Heart left ventricle (tissue), 13 donors: ENCODE results near the gene RRP1.

Experiments used
- CTCF ChIP-seq, 12 donors: fragments of 200-600 bp; sonication (generic) in 4 of 12; IDR thresholded peaks; one replicate each; pipeline versions ENCODE4 v1.5.0 to v1.8.0; 2018 to 2022; ENCODE audit warnings: antibody characterized with exemption in 12 of 12, mild to moderate bottlenecking in 5 of 12
- POLR2A ChIP-seq, 2 donors: fragments of 450-650 bp; IDR thresholded peaks; one replicate each; pipeline ENCODE4 v1.6.1; 2017; ENCODE audit warnings: antibody characterized with exemption in 2 of 2, mild to moderate bottlenecking in 2 of 2, moderate library complexity in 2 of 2
- donor health status: ischemic (EF 13 %, LVEDD 7.1; RV severe dilation, severe dysfunction).
- donor health status: DM: no; HTN: yes; CAD: no.
- donor health status: DM: no; HTN: no; CAD: no.
- donor health status: ischemic (EF 25% LVEDD 6.9; RV normal size, moderate dysfunction).
- donor health status: ischemic (EF 25% LVEDD 5.7; RV mildly dilated, moderate dysfunction).
- donor health status: ischemic (EF 35%, LVEDD 5.7; RV mildly dilated, moderate dysfunction).
- donor health status: nonischemic (EF 11% LVEDD 7.7; RV severe dilation, severe dysfunction).
- donor health status: DM: yes; HTN: yes; CAD: no.
- donor health status: PGD.
- donor health status: ischemic (EF 29% LVEDD 5.4; RV normal size, mild dysfunction).
- donor health status: nonischemic (EF 23%, LVEDD 6.1; RV moderate dilation, normal function).

DNA sequence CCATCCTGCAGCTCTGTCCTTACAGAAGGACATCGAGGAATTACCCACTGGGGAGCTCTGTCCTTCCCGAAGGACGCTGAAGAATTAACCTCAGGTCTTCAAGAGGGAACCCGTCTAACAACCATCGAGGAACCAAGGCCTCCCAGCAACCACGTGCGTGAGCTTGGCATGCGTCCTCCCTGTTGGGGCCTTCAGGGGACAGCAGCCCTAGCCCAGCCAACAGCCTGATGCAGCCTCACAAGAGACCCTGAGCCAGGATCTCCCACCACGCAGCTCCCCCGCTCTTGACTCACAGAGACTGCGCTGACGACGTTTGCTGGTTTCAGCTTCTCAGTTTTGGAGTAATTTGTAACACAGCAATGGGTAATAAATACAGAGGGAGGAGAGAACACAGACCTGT lies 56.0 kb downstream of the RRP1 start:
- TF ChIP-seq CTCF (IDR thresholded peaks at IDR 0.05): no peak
- no peak for TF ChIP-seq POLR2A (IDR thresholded peaks at IDR 0.05)
